Hepatocyte (in vitro differentiated cells): ENCODE data around the gene HK3. TPM values are rescaled to one million over a fixed set of nuclear protein-coding genes. Genes with fewer than 3 reads are reported as not detected.

ENCODE experiments used
- DNase-seq: peaks from one replicate; pipeline ENCODE4 v3.0.0-alpha.2; 2016; ENCODE audit warnings: low spot score
- H2AFZ ChIP-seq: fragments of 200-600 bp; sonication (generic); 2 replicates; pipeline ENCODE4 v1.6.0; 2016; ENCODE audit warnings: antibody characterized with exemption, mild to moderate bottlenecking
- H3K27ac ChIP-seq: fragments of 200-600 bp; sonication (generic); 2 replicates; pipeline ENCODE4 v1.5.1; 2016; ENCODE audit warnings: mild to moderate bottlenecking
- H3K27me3 ChIP-seq: fragments of 200-600 bp; sonication (generic); 2 replicates; pipeline ENCODE4 v1.6.1; 2016
- H3K36me3 ChIP-seq: fragments of 200-600 bp; sonication (generic); replicated peaks from 2 replicates; pipeline ENCODE4 v1.5.1; 2016; ENCODE audit warnings: low read depth; ENCODE audit not compliant: insufficient read depth
- H3K4me1 ChIP-seq: fragments of 200-600 bp; sonication (generic); 2 replicates; pipeline ENCODE4 v1.5.1; 2016; ENCODE audit warnings: mild to moderate bottlenecking, moderate library complexity; ENCODE audit not compliant: insufficient read depth
- H3K4me2 ChIP-seq: fragments of 200-600 bp; sonication (generic); 2 replicates; pipeline ENCODE4 v1.6.0; 2016
- H3K4me3 ChIP-seq: fragments of 200-600 bp; sonication (generic); 2 replicates; pipeline ENCODE4 v1.5.1; 2016; ENCODE audit warnings: mild to moderate bottlenecking
- H3K79me2 ChIP-seq: fragments of 200-600 bp; sonication (generic); 2 replicates; pipeline ENCODE4 v1.6.0; 2017; ENCODE audit warnings: mild to moderate bottlenecking
- H3K9me2 ChIP-seq: fragments of 200-600 bp; sonication (generic); replicated peaks from 2 replicates; pipeline ENCODE4 v1.6.0; 2017; ENCODE audit warnings: mild to moderate bottlenecking; ENCODE audit not compliant: insufficient read depth
- H3K9me3 ChIP-seq: fragments of 200-600 bp; sonication (generic); 2 replicates; pipeline ENCODE4 v1.5.1; 2016; ENCODE audit warnings: low read depth, mild to moderate bottlenecking
- H4K20me1 ChIP-seq: fragments of 200-600 bp; sonication (generic); 2 replicates; pipeline ENCODE4 v1.6.0; 2016; ENCODE audit warnings: mild to moderate bottlenecking; ENCODE audit not compliant: insufficient read depth, poor library complexity, severe bottlenecking
- CTCF ChIP-seq: fragments of 200-600 bp; sonication (generic); IDR thresholded peaks from 2 replicates; pipeline ENCODE4 v1.5.1; 2016; ENCODE audit warnings: antibody characterized with exemption, mild to moderate bottlenecking; ENCODE audit not compliant: poor library complexity
- EZH2 ChIP-seq: fragments of 200-600 bp; sonication (generic); IDR thresholded peaks from 2 replicates; pipeline ENCODE4 v1.6.1; 2016; ENCODE audit warnings: antibody characterized with exemption, mild to moderate bottlenecking, borderline replicate concordance
- EZH2phosphoT487 ChIP-seq: fragments of 200-600 bp; sonication (generic); IDR thresholded peaks from one replicate; pipeline ENCODE4 v1.6.1; 2018; ENCODE audit warnings: antibody characterized with exemption, mild to moderate bottlenecking, low read depth, moderate library complexity; ENCODE audit not compliant: unreplicated experiment, severe bottlenecking
- WGBS: methylation state at CpG from one replicate; pipeline ENCODE4 v1.1.6; 2016; ENCODE audit warnings: low lambda C conversion rate; ENCODE audit errors: missing lambda C conversion rate; 5-methylcytosine and 5-hydroxymethylcytosine counted together
- polyA plus RNA-seq: library from polyadenylated mRNA; unstranded; fragments of >200 nt; fragmentation: Nextera tagmentation; extraction: Ambion mirVana; gene quantifications from 2 replicates; pipeline ENCODE4 v1.2.1, GENCODE V29; 2016
- total RNA-seq: library from RNA; depleted of rRNA; stranded (reverse); fragments of >200 nt; gene quantifications from 2 replicates; pipeline ENCODE4 v1.2.3, GENCODE V29; 2014

HK3 gene
- total and polyA plus RNA-seq, 2 experiments from 2014 or later: 0.73 TPM; not detected in 1

- no peak for TF ChIP-seq EZH2phosphoT487
- no peak for TF ChIP-seq CTCF
- no peak for TF ChIP-seq EZH2
- no peaks in the 10 kb centered on the region for H3K36me3 ChIP-seq
- no peak overlapping the region for H3K27ac ChIP-seq
- H2AFZ ChIP-seq: no peak overlapping the region
- no peaks in the 10 kb centered on the region for H4K20me1 ChIP-seq
- no peak for DNase-seq
- H3K9me2 ChIP-seq: no peaks in the 10 kb centered on the region
- no peaks in the 10 kb centered on the region for H3K27me3 ChIP-seq
- H3K79me2 ChIP-seq: no peaks in the 10 kb centered on the region
- H3K4me1 ChIP-seq: no peaks in the 10 kb centered on the region
- 71% methylated on average over 14 of the region's 15 CpGs for WGBS
- no peak overlapping the region for H3K4me2 ChIP-seq
- no peak overlapping the region for H3K4me3 ChIP-seq
- H3K9me3 ChIP-seq: no peaks in the 10 kb centered on the region
Observed at GRCh38 chr5:176836811-176837706, 62.1 kb downstream of the HK3 start.

- no peak for DNase-seq
- no peak overlapping the region for H3K4me3 ChIP-seq
- no peaks in the 10 kb centered on the region for H3K79me2 ChIP-seq
- H3K27ac ChIP-seq: no peak overlapping the region
- H4K20me1 ChIP-seq: no peaks in the 10 kb centered on the region
- no peaks in the 10 kb centered on the region for H3K4me1 ChIP-seq
- WGBS: 65% methylated on average over 3 of the region's 3 CpGs
- no peak overlapping the region for H3K4me2 ChIP-seq
- H3K9me3 ChIP-seq: no peaks in the 10 kb centered on the region
- H3K27me3 ChIP-seq: no peaks in the 10 kb centered on the region
- no peak for TF ChIP-seq EZH2
- no peak for TF ChIP-seq EZH2phosphoT487
- TF ChIP-seq CTCF: no peak
- H3K36me3 ChIP-seq: no peaks in the 10 kb centered on the region
- no peak overlapping the region for H2AFZ ChIP-seq
- H3K9me2 ChIP-seq: no peaks in the 10 kb centered on the region
Observed at GRCh38 chr5:176835918-176836317, 63.2 kb downstream of the HK3 start.

GRCh38 chr5:176833286-176833685, 65.9 kb downstream of the HK3 start:
- Histone ChIP-seq H3K27ac (no peak overlapping the region), H3K4me2 (no peak overlapping the region), H2AFZ (no peak overlapping the region), H3K4me3 (no peak overlapping the region), H3K79me2 (no peaks in the 10 kb centered on the region), H3K36me3 (no peaks in the 10 kb centered on the region), H3K27me3 (no peaks in the 10 kb centered on the region), H3K9me3 (no peaks in the 10 kb centered on the region), H4K20me1 (no peaks in the 10 kb centered on the region), H3K9me2 (no peaks in the 10 kb centered on the region), H3K4me1 (no peaks in the 10 kb centered on the region)
- TF ChIP-seq CTCF (no peak), EZH2 (no peak), EZH2phosphoT487 (no peak)
- WGBS: 94% methylated on average over 4 of the region's 4 CpGs
- no peak for DNase-seq
